Heart left ventricle (tissue), 16 donors: ENCODE measurements around the gene ULK1. TPM values are rescaled to one million over a fixed set of nuclear protein-coding genes. Genes with fewer than 3 reads are reported as not detected.

Experiments
- ATAC-seq, 4 donors: fragments of 200-7000 bp; cut with Tn5 transposase; one replicate each; pipeline ENCODE4 v1.9.1; 2020 to 2022; ENCODE audit warnings: moderate library complexity in 4 of 4, mild to moderate bottlenecking in 3 of 4, moderate number of reproducible peaks in 1 of 4
- DNase-seq, 5 donors: peaks; one replicate each; pipeline ENCODE4 v3.0.0-alpha.2; 2020
- H3K27ac ChIP-seq, 12 donors: fragments of 200-600 bp; sonication (generic) in 4 of 12; one replicate each; pipeline versions ENCODE4 v1.5.0 to v1.8.0; 2016 to 2022; ENCODE audit warnings: mild to moderate bottlenecking in 2 of 12
- H3K27me3 ChIP-seq, 9 donors: fragments of 200-600 bp; sonication (generic) in 2 of 9; one replicate each; pipeline versions ENCODE4 v1.5.1 to v1.8.0; 2016 to 2022; ENCODE audit warnings: mild to moderate bottlenecking in 3 of 9
- H3K36me3 ChIP-seq, 9 donors: fragments of 200-600 bp; sonication (generic) in 2 of 9; one replicate each; pipeline versions ENCODE4 v1.5.0 to v1.8.0; 2018 to 2022; ENCODE audit warnings: mild to moderate bottlenecking in 2 of 9
- H3K4me1 ChIP-seq, 12 donors: fragments of 200-600 bp; sonication (generic) in 4 of 12; one replicate each; pipeline versions ENCODE4 v1.5.0 to v1.8.0; 2016 to 2022; ENCODE audit warnings: mild to moderate bottlenecking in 3 of 12
- H3K4me3 ChIP-seq, 12 donors: fragments of 200-600 bp; sonication (generic) in 4 of 12; one replicate each; pipeline versions ENCODE4 v1.5.0 to v1.8.0; 2017 to 2022; ENCODE audit warnings: mild to moderate bottlenecking in 9 of 12, moderate library complexity in 4 of 12
- H3K9me3 ChIP-seq, 12 donors: fragments of 200-600 bp; sonication (generic) in 4 of 12; one replicate each; pipeline versions ENCODE4 v1.5.0 to v1.8.0; 2016 to 2022; ENCODE audit warnings: mild to moderate bottlenecking in 1 of 12
- CTCF ChIP-seq, 12 donors: fragments of 200-600 bp; sonication (generic) in 4 of 12; IDR thresholded peaks; one replicate each; pipeline versions ENCODE4 v1.5.0 to v1.8.0; 2018 to 2022; ENCODE audit warnings: antibody characterized with exemption in 12 of 12, mild to moderate bottlenecking in 5 of 12
- POLR2A ChIP-seq, 2 donors: fragments of 450-650 bp; IDR thresholded peaks; one replicate each; pipeline ENCODE4 v1.6.1; 2017; ENCODE audit warnings: antibody characterized with exemption in 2 of 2, mild to moderate bottlenecking in 2 of 2, moderate library complexity in 2 of 2
- WGBS, 4 donors: extraction: QIAGEN DNeasy Blood & Tissue Kit in 2 of 4; methylation state at CpG; one replicate each; pipeline versions ENCODE4 v1.1.5 to v1.1.7; 2013 to 2018; 5-methylcytosine and 5-hydroxymethylcytosine counted together
- intact Hi-C, 10 donors: fragments of 100-400 bp; cut with DNase I; formaldehyde crosslinking; loops; one replicate each; pipeline versions ENCODE4 v1.11.1 to v1.14.2; 2022
- polyA plus RNA-seq, 2 donors: library from polyadenylated mRNA; stranded (reverse); fragments of 200-250 nt; gene quantifications; one replicate each; pipeline ENCODE4 v1.2.3, GENCODE V29; 2013
- total RNA-seq, 9 donors: library from RNA; depleted of rRNA in 2 of 9; stranded (reverse); fragments of >200 nt in 2 of 9; fragmentation: NEBNext Ultra II Directional in 3 of 9; extraction: Animal tissue kit (Norgen Biotek cat#: 25700) in 3 of 9; gene quantifications; one replicate each; pipeline versions ENCODE4 v1.1.0 to v1.2.4, GENCODE V29; 2016 to 2023
- donor health status: ischemic (EF 13 %, LVEDD 7.1; RV severe dilation, severe dysfunction).
- donor health status: healthy with polysubstance abuse.
- donor health status: DM: no; HTN: yes; CAD: no.
- donor health status: DM: no; HTN: no; CAD: no.
- donor health status: ischemic (EF 25% LVEDD 6.9; RV normal size, moderate dysfunction).
- donor health status: ischemic (EF 25% LVEDD 5.7; RV mildly dilated, moderate dysfunction).
- donor health status: healthy.
- donor health status: DM: yes; HTN: yes; CAD: no.
- donor health status: ischemic (EF 35%, LVEDD 5.7; RV mildly dilated, moderate dysfunction).
- donor health status: nonischemic (EF 11% LVEDD 7.7; RV severe dilation, severe dysfunction).
- donor health status: DM: yes; HTN: yes; CAD: no.
- donor health status: PGD.
- donor health status: ischemic (EF 29% LVEDD 5.4; RV normal size, mild dysfunction).
- donor health status: nonischemic (EF 23%, LVEDD 6.1; RV moderate dilation, normal function).

Gene ULK1
- total and polyA plus RNA-seq, 11 donors: 21.9 to 56.0 (median 41.8) TPM

- intact Hi-C loops: no loop called here
- 94 to 96% (median 95%) methylated on average over 31 to 61 of the region's 61 CpGs for WGBS, 4 donors
- peak in 1 of 5 donors; percentile 21 for DNase-seq
- no peak for ATAC-seq
- no peaks in the 10 kb centered on the region for H3K27me3 ChIP-seq
- H3K27ac ChIP-seq: no peak overlapping the region
- H3K4me3 ChIP-seq: no peak overlapping the region
- TF ChIP-seq POLR2A (IDR thresholded peaks at IDR 0.05) (no peak), CTCF (IDR thresholded peaks at IDR 0.05) (no peak)
- no peaks in the 10 kb centered on the region for H3K9me3 ChIP-seq
- peaks cover 3 to 46% (median 21%) of the 10 kb centered on the region in 12 donors for H3K4me1 ChIP-seq
- H3K36me3 ChIP-seq: peaks cover 0 to 76% (median 65%) of the 10 kb centered on the region in 9 donors
These were observed 14.8 kb downstream of the ULK1 start for GRCh38 chr12:131909081-131909751.

GRCh38 chr12:131909752-131910219 is 15.4 kb downstream of the ULK1 start:
- H3K4me1 ChIP-seq: peaks cover 3 to 41% (median 17%) of the 10 kb centered on the region in 12 donors
- H3K9me3 ChIP-seq: no peaks in the 10 kb centered on the region
- 93 to 97% (median 95%) methylated on average over 17 to 26 of the region's 26 CpGs for WGBS, 4 donors
- no peak overlapping the region for H3K27ac ChIP-seq
- no peak for ATAC-seq
- peak in 1 of 5 donors; percentile 20 for DNase-seq
- H3K27me3 ChIP-seq: no peaks in the 10 kb centered on the region
- intact Hi-C loops: no loop called here
- peaks cover 0 to 81% (median 71%) of the 10 kb centered on the region in 9 donors for H3K36me3 ChIP-seq
- TF ChIP-seq CTCF (IDR thresholded peaks at IDR 0.05) (no peak), POLR2A (IDR thresholded peaks at IDR 0.05) (no peak)
- no peak overlapping the region for H3K4me3 ChIP-seq

- 80 to 89% (median 82%) methylated on average over 18 to 23 of the region's 23 CpGs for WGBS, 4 donors
- no peak for TF ChIP-seq POLR2A (IDR thresholded peaks at IDR 0.05)
- TF ChIP-seq CTCF (IDR thresholded peaks at IDR 0.05): no peak
- Histone ChIP-seq H3K4me3 (no peak overlapping the region), H3K36me3 (peaks cover 0 to 88% (median 78%) of the 10 kb centered on the region in 9 donors), H3K9me3 (no peaks in the 10 kb centered on the region), H3K27me3 (no peaks in the 10 kb centered on the region), H3K27ac (no peak overlapping the region), H3K4me1 (peaks cover 3 to 34% (median 16%) of the 10 kb centered on the region in 12 donors)
- ATAC-seq (no peak), DNase-seq (no peak)
- intact Hi-C loops: no loop called here
These were observed 16.0 kb downstream of the ULK1 start for GRCh38 chr12:131910302-131911027.

GRCh38 chr12:131911028-131911650 is 16.7 kb downstream of the ULK1 start:
- H3K4me1 ChIP-seq: peaks cover 3 to 29% (median 16%) of the 10 kb centered on the region in 12 donors
- intact Hi-C loops: no loop called here
- no peak for TF ChIP-seq CTCF (IDR thresholded peaks at IDR 0.05)
- no peak for TF ChIP-seq POLR2A (IDR thresholded peaks at IDR 0.05)
- H3K27ac ChIP-seq: peak overlapping the region in 2 of 12 donors; percentile 79 to 84
- H3K9me3 ChIP-seq: no peaks in the 10 kb centered on the region
- 90 to 93% (median 92%) methylated on average over 9 to 17 of the region's 17 CpGs for WGBS, 4 donors
- peak in 1 of 5 donors; percentile 20 for DNase-seq
- no peak for ATAC-seq
- H3K27me3 ChIP-seq: no peaks in the 10 kb centered on the region
- H3K4me3 ChIP-seq: no peak overlapping the region
- peaks cover 0 to 95% (median 84%) of the 10 kb centered on the region in 9 donors for H3K36me3 ChIP-seq
